DMS79 treated with DMSO at 0.1 percent for 48 hours (cell line): ENCODE results near the gene PPCDC.

ENCODE experiments used
- DNase-seq: peaks from one replicate; lab custom pipeline; 2025; lab: John Stamatoyannopoulos, UW

Gene PPCDC

GRCh38 chr15:75016431-75016830 lies 7.0 kb upstream of the PPCDC start:
- DNase-seq = no peak

- DNase-seq = no peak
These were observed 3.5 kb upstream of the PPCDC start for GRCh38 chr15:75019916-75020315.

GRCh38 chr15:75021341-75021740 lies 2.0 kb upstream of the PPCDC start:
- no peak for DNase-seq

GRCh38 chr15:75022783-75023180 lies 608 bp upstream of the PPCDC start:
- DNase-seq = no peak

- peak; percentile 29 for DNase-seq
These were observed 664 bp downstream of the PPCDC start for GRCh38 chr15:75023872-75024636.

GRCh38 chr15:75025107-75025506 lies 1.7 kb downstream of the PPCDC start:
- DNase-seq = no peak

GRCh38 chr15:75025548-75026260 lies 2.3 kb downstream of the PPCDC start:
- DNase-seq = no peak

GRCh38 chr15:75027551-75027950 lies 4.2 kb downstream of the PPCDC start:
- DNase-seq = no peak

- no peak for DNase-seq
These were observed 5.6 kb downstream of the PPCDC start for GRCh38 chr15:75028991-75029377.

GRCh38 chr15:75029378-75030022 lies 6.1 kb downstream of the PPCDC start:
- peak; percentile 24 for DNase-seq

GRCh38 chr15:75030023-75030413 lies 6.6 kb downstream of the PPCDC start:
- DNase-seq = no peak

- no peak for DNase-seq
These were observed 7.0 kb downstream of the PPCDC start for GRCh38 chr15:75030424-75030823.

- no peak for DNase-seq
These were observed 8.5 kb downstream of the PPCDC start for GRCh38 chr15:75031848-75032247.

- no peak for DNase-seq
These were observed 9.0 kb downstream of the PPCDC start for GRCh38 chr15:75032395-75032794.

GRCh38 chr15:75033809-75034208 lies 10.4 kb downstream of the PPCDC start:
- DNase-seq = no peak

GRCh38 chr15:75034615-75035014 lies 11.2 kb downstream of the PPCDC start:
- no peak for DNase-seq

- DNase-seq = no peak
These were observed 12.8 kb downstream of the PPCDC start for GRCh38 chr15:75036212-75036616.

GRCh38 chr15:75037685-75038084 lies 14.3 kb downstream of the PPCDC start:
- DNase-seq = no peak

GRCh38 chr15:75038231-75038630 lies 14.8 kb downstream of the PPCDC start:
- DNase-seq = no peak

GRCh38 chr15:75042730-75043508 lies 19.5 kb downstream of the PPCDC start:
- DNase-seq = no peak

GRCh38 chr15:75043509-75044257 lies 20.3 kb downstream of the PPCDC start:
- DNase-seq = peak; percentile 74
